D721Med (cell line): Measurements from ENCODE around the gene CCDC141.

ENCODE experiments used
- DNase-seq: peaks from one replicate; pipeline ENCODE4 v3.0.0; 2011; ENCODE audit warnings: low spot score; ENCODE audit not compliant: insufficient read length
- FAIRE-seq: peaks from 2 replicates; lab custom pipeline; 2011; peaks lifted over from hg19 to GRCh38; lab: Jason Lieb, UNC
- TF ChIP-seq, protein P1 (sequence below): IDR thresholded peaks from 2 replicates; pipeline ENCODE4 v1.5.1; 2012; ENCODE audit warnings: mild to moderate bottlenecking, control low read depth; ENCODE audit not compliant: insufficient read depth; ENCODE audit errors: missing control alignments

Gene CCDC141

DNA sequence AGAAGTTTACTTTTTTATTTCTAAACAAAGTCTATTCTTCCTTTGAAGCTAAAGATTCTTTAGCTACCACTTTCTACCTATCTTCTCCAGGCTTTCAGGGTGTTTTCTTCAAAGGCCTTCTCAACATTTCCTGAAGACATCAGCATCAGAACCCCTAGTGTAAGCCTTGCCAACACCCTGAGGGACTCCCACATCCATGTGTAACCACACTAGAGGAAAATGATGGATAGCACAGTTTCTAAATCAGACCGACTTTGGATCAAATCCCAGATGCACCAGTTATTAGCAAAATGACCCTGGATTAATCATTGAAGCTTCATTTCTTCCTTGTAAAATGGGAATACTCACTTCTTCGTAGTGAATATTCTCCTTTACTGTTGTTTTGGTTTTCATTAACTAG is 238.0 kb downstream of the CCDC141 start:
- TF ChIP-seq, protein P1, sequence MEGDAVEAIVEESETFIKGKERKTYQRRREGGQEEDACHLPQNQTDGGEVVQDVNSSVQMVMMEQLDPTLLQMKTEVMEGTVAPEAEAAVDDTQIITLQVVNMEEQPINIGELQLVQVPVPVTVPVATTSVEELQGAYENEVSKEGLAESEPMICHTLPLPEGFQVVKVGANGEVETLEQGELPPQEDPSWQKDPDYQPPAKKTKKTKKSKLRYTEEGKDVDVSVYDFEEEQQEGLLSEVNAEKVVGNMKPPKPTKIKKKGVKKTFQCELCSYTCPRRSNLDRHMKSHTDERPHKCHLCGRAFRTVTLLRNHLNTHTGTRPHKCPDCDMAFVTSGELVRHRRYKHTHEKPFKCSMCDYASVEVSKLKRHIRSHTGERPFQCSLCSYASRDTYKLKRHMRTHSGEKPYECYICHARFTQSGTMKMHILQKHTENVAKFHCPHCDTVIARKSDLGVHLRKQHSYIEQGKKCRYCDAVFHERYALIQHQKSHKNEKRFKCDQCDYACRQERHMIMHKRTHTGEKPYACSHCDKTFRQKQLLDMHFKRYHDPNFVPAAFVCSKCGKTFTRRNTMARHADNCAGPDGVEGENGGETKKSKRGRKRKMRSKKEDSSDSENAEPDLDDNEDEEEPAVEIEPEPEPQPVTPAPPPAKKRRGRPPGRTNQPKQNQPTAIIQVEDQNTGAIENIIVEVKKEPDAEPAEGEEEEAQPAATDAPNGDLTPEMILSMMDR = no peak
- FAIRE-seq (no peak), DNase-seq (no peak)

GRCh38 chr2:178811045-178811444 is 238.9 kb downstream of the CCDC141 start:
- DNase-seq (no peak), FAIRE-seq (peak; percentile 16)
- TF ChIP-seq, protein P1 = no peak

- FAIRE-seq (no peak), DNase-seq (no peak)
- TF ChIP-seq, protein P1 = no peak
Observed at GRCh38 chr2:178810422-178810821, 239.5 kb downstream of the CCDC141 start.

- TF ChIP-seq, protein P1 = no peak
- FAIRE-seq (peak; percentile 84), DNase-seq (no peak)
Observed at GRCh38 chr2:178807227-178808008, 242.5 kb downstream of the CCDC141 start, which contains the start of gene TTN. TTN (minus strand) TSS chr2:178807423; CDS start chr2:178804642, 2,781 bp downstream.

DNA sequence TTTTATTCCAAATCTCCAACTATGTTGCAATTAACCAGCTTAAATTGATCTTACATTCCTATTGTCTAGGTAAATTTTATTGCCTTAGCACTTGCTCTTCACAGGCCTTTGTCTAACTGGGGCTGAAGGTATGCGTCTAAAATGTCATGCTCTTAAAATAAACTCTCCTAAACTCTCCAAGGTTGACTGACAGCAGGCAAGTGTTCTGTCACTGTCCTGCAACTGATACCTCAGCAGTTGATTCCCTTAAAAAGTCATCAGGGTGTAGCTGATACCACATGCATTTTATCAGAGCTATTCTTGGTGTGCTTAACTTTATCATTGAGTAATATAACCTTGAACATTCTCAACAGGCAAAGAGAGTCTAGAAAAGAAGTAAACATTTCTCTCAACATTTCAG is 243.4 kb downstream of the CCDC141 start:
- DNase-seq = no peak
- TF ChIP-seq, protein P1 = no peak
- peak; percentile 44 for FAIRE-seq

DNA sequence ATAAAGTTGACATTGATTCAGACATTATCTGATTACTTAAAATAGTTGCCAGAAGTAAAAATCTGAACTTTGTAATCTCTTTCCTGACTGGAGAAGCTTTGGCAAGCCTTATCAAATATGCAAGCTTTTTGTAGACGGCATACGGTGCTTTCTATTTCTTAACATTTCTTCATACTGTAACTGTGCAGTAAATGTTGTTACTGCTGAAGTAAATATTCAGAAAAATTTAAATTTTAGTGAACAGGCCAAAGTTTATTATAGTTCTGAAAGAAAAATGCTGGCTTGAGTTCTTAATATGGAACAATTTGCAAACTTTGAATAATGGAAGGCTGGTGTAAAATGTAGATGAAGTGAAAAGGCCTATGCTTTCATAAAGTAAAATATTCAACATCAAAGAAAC is 244.5 kb downstream of the CCDC141 start:
- DNase-seq = no peak

GRCh38 chr2:178804791-178805190 is 245.1 kb downstream of the CCDC141 start:
- TF ChIP-seq, protein P1 = peak; percentile 23
- peak; percentile 18 for DNase-seq
- FAIRE-seq = peak; percentile 29

More for the DNA sequence above, 244.5 kb downstream of the CCDC141 start:
- TF ChIP-seq, protein P1 = no peak
- FAIRE-seq = no peak
